GM12878 (cell line): ENCODE data around the gene MINDY3. TPM values are rescaled to one million over a fixed set of nuclear protein-coding genes. Genes with fewer than 3 reads are reported as not detected.

Experiments used
- ATAC-seq: fragments of 200-7000 bp; cut with Tn5 transposase; 3 replicates; pipeline ENCODE4 v1.9.1; 2020; ENCODE audit warnings: mild to moderate bottlenecking, moderate library complexity
- BruUV-seq: library from RNA; stranded (reverse); fragments of 400-500 nt; replicated peaks from 2 replicates; lab custom pipeline; 2021; lab: Mats Ljungman, UMichigan
- CTCF ChIA-PET: fragments of 300-600 bp; sonication (Branson Sonifier 250); formaldehyde crosslinking; extraction: SDS; loops from one replicate; lab custom pipeline; 2021; ENCODE audit warnings: inconsistent platforms; lab: Yijun Ruan, JAX
- POLR2A ChIA-PET: fragments of 350-600 bp; formaldehyde crosslinking; extraction: SDS; loops from one replicate; lab custom pipeline; 2021; ENCODE audit warnings: inconsistent platforms; lab: Charles Lee
- RAD21 ChIA-PET: fragments of 300-600 bp; sonication (Branson Sonifier 250); formaldehyde crosslinking; loops from one replicate; lab custom pipeline; 2023; ENCODE audit warnings: antibody characterized with exemption; ENCODE audit not compliant: unreplicated experiment; lab: Charles Lee
- SMC1A ChIA-PET: fragments of 300-600 bp; sonication (Branson Sonifier 250); formaldehyde crosslinking; loops from one replicate; lab custom pipeline; 2023; ENCODE audit not compliant: unreplicated experiment, uncharacterized antibody; lab: Charles Lee
- DNase-seq: peaks from one replicate; pipeline ENCODE4 v3.0.0-alpha.2; 2011; ENCODE audit warnings: low read depth, low spot score
- FAIRE-seq: peaks from 3 replicates; lab custom pipeline; 2011; peaks lifted over from hg19 to GRCh38; lab: Jason Lieb, UNC
- H2AFZ ChIP-seq: 2 replicates; pipeline ENCODE4 v1.6.0; 2011; ENCODE audit warnings: low read depth, low read length, control low read depth; ENCODE audit not compliant: control insufficient read depth
- H3K27ac ChIP-seq: 2 replicates; pipeline ENCODE4 v1.5.1; 2011; ENCODE audit warnings: control low read depth; ENCODE audit not compliant: control insufficient read depth, insufficient read depth
- H3K27me3 ChIP-seq, 2 experiments: replicated peaks in 1 of 2; 2 replicates each; pipeline versions ENCODE4 v1.6.0 to v1.6.1; 2011; ENCODE audit warnings: low read length in 1 of 2; ENCODE audit not compliant: control insufficient read depth in 2 of 2, insufficient read depth in 2 of 2
- H3K36me3 ChIP-seq, 2 experiments: 2 replicates each; pipeline ENCODE4 v1.5.1; 2011; ENCODE audit warnings: low read length in 1 of 2; ENCODE audit not compliant: control insufficient read depth in 2 of 2, insufficient read depth in 2 of 2
- H3K4me1 ChIP-seq: 2 replicates; pipeline ENCODE4 v1.6.1; 2011; ENCODE audit warnings: mild to moderate bottlenecking, low read length, moderate library complexity, mixed read lengths; ENCODE audit not compliant: control insufficient read depth, insufficient read depth
- H3K4me2 ChIP-seq: 2 replicates; pipeline ENCODE4 v1.6.0; 2011; ENCODE audit warnings: control low read depth; ENCODE audit not compliant: control insufficient read depth, insufficient read depth
- H3K4me3 ChIP-seq: fragments of 200-600 bp; sonication (generic); 2 replicates; pipeline ENCODE4 v1.5.1; 2016
- H3K79me2 ChIP-seq: 2 replicates; pipeline ENCODE4 v1.6.0; 2011; ENCODE audit warnings: low read length; ENCODE audit not compliant: control insufficient read depth, insufficient read depth
- H3K9ac ChIP-seq: 2 replicates; pipeline ENCODE4 v1.8.0; 2011; ENCODE audit warnings: low read length, control low read depth, mixed read lengths; ENCODE audit not compliant: control insufficient read depth, insufficient read depth
- H3K9me3 ChIP-seq: replicated peaks from 3 replicates; pipeline ENCODE4 v1.5.1; 2011; ENCODE audit warnings: mild to moderate bottlenecking, low read length; ENCODE audit not compliant: control insufficient read depth, insufficient read depth
- H4K20me1 ChIP-seq: 2 replicates; pipeline ENCODE4 v1.6.0; 2011; ENCODE audit not compliant: control insufficient read depth, insufficient read depth
- CHD2 ChIP-seq: IDR thresholded peaks from 2 replicates; pipeline ENCODE4 v1.6.1; 2011; ENCODE audit warnings: low read depth, low read length, improper control_type of control experiment, borderline replicate concordance
- EP300 ChIP-seq, 2 experiments: fragments of 150-350 bp in 1 of 2; IDR thresholded peaks; 2 replicates each; pipeline ENCODE4 v1.6.1; 2011 to 2012; ENCODE audit warnings: low read depth in 2 of 2, low read length in 2 of 2, borderline replicate concordance in 1 of 2, improper control_type of control experiment in 1 of 2, inconsistent platforms in 1 of 2; ENCODE audit not compliant: control insufficient read depth in 1 of 2
- IKZF2 ChIP-seq, 2 experiments: fragments of 450-650 bp; IDR thresholded peaks; 2 replicates each; pipeline ENCODE4 v1.6.1; 2017; ENCODE audit warnings: mild to moderate bottlenecking in 2 of 2, moderate library complexity in 2 of 2
- JUND ChIP-seq: IDR thresholded peaks from 2 replicates; pipeline ENCODE4 v1.6.1; 2012; ENCODE audit warnings: low read depth, mild to moderate bottlenecking, low read length, improper control_type of control experiment, moderate library complexity
- LARP7 ChIP-seq: fragments of 450-650 bp; IDR thresholded peaks from 2 replicates; pipeline ENCODE4 v1.6.1; 2017; ENCODE audit warnings: mild to moderate bottlenecking
- NFXL1 ChIP-seq: fragments of 450-650 bp; IDR thresholded peaks from 2 replicates; pipeline ENCODE4 v1.6.1; 2017; ENCODE audit warnings: antibody characterized with exemption, mild to moderate bottlenecking, borderline replicate concordance
- RELA ChIP-seq: fragments of 450-650 bp; IDR thresholded peaks from 2 replicates; pipeline ENCODE4 v1.8.0; 2014; ENCODE audit warnings: borderline replicate concordance; ENCODE audit not compliant: partially characterized antibody
- SIN3A ChIP-seq: IDR thresholded peaks from 2 replicates; pipeline ENCODE4 v1.6.1; 2012; ENCODE audit warnings: low read depth, low read length, improper control_type of control experiment
- SIX5 ChIP-seq: IDR thresholded peaks from 2 replicates; pipeline ENCODE4 v1.6.1; 2011; ENCODE audit warnings: mild to moderate bottlenecking, low read depth, low read length, moderate library complexity; ENCODE audit not compliant: severe bottlenecking
- SMAD1 ChIP-seq: fragments of 450-650 bp; IDR thresholded peaks from 2 replicates; pipeline ENCODE4 v1.6.1; 2018; ENCODE audit warnings: mild to moderate bottlenecking, low read depth; ENCODE audit not compliant: partially characterized antibody
- SRF ChIP-seq, 2 experiments: IDR thresholded peaks; 2 replicates each; pipeline ENCODE4 v1.6.1; 2011; ENCODE audit warnings: low read depth in 2 of 2, low read length in 2 of 2, mild to moderate bottlenecking in 1 of 2, moderate library complexity in 1 of 2
- SUPT20H ChIP-seq: IDR thresholded peaks from 2 replicates; pipeline ENCODE4 v1.6.1; 2011; ENCODE audit warnings: low read depth, mild to moderate bottlenecking, low read length, moderate library complexity, borderline replicate concordance; ENCODE audit not compliant: control insufficient read depth
- SUZ12 ChIP-seq: fragments of 200-600 bp; sonication (generic); IDR thresholded peaks from one replicate; pipeline ENCODE4 v1.6.1; 2018; ENCODE audit warnings: antibody characterized with exemption, mild to moderate bottlenecking; ENCODE audit not compliant: unreplicated experiment
- YBX1 ChIP-seq: fragments of 450-650 bp; IDR thresholded peaks from 2 replicates; pipeline ENCODE4 v1.6.1; 2016; ENCODE audit warnings: antibody characterized with exemption
- WGBS: methylation state at CpG from one replicate; pipeline ENCODE4 v1.1.6; 2016; ENCODE audit warnings: low lambda C conversion rate; ENCODE audit not compliant: insufficient replicate concordance, insufficient coverage; ENCODE audit errors: missing lambda C conversion rate; 5-methylcytosine and 5-hydroxymethylcytosine counted together
- in situ Hi-C: fragments of 300-500 bp; cut with MboI; formaldehyde crosslinking; loops from 9 replicates; pipeline ENCODE4 v1.14.3; 2018; ENCODE audit warnings: mixed read lengths
- intact Hi-C: fragments of 100-400 bp; cut with micrococcal nuclease; formaldehyde crosslinking; loops from one replicate; pipeline ENCODE4 v1.14.2; 2022; ENCODE audit not compliant: unreplicated experiment
- polyA plus RNA-seq, 11 experiments: library from polyadenylated mRNA; depleted of rRNA in 4 of 11; unstranded in 6 of 11; stranded (reverse) in 5 of 11; fragments of >200 nt; fragmentation: Nextera tagmentation in 4 of 11; fragmentation: Illumina TruSeq in 1 of 11; extraction: Ambion mirVana in 4 of 11; extraction: Trizol in 1 of 11; gene quantifications; 1 replicate in 1 of 11; 2 replicates in 10 of 11; pipeline versions ENCODE4 v1.2.1 to v1.2.3, GENCODE V29; 2011 to 2016; ENCODE audit warnings: inconsistent platforms in 2 of 11, missing spikeins in 2 of 11, low read depth in 1 of 11
- total RNA-seq, 4 experiments: library from RNA; depleted of rRNA in 3 of 4; stranded (reverse); fragments of >200 nt in 3 of 4; fragmentation: Illumina TruSeq in 1 of 4; extraction: Trizol in 1 of 4; gene quantifications; 2 replicates each; pipeline versions ENCODE4 v1.2.1 to v1.2.3, GENCODE V29; 2013 to 2021
- TF ChIP-seq, protein P1 (sequence below): IDR thresholded peaks from 2 replicates; pipeline ENCODE4 v1.6.1; 2011; ENCODE audit warnings: mild to moderate bottlenecking, low read depth, low read length, moderate library complexity; ENCODE audit not compliant: insufficient replicate concordance
- TF ChIP-seq, protein P2 (sequence below): fragments of 450-650 bp; IDR thresholded peaks from 2 replicates; pipeline ENCODE4 v1.6.1; 2014; ENCODE audit warnings: mild to moderate bottlenecking
- TF ChIP-seq, protein P3 (sequence below): fragments of 450-650 bp; IDR thresholded peaks from 2 replicates; pipeline ENCODE4 v1.6.1; 2016; ENCODE audit warnings: mild to moderate bottlenecking

MINDY3 gene
- total and polyA plus RNA-seq, 10 of the 15 experiments (the other 5 are each of a cell fraction or from before 2014, with no cell fraction given): 12.0 to 23.6 (median 15.7) TPM

DNA sequence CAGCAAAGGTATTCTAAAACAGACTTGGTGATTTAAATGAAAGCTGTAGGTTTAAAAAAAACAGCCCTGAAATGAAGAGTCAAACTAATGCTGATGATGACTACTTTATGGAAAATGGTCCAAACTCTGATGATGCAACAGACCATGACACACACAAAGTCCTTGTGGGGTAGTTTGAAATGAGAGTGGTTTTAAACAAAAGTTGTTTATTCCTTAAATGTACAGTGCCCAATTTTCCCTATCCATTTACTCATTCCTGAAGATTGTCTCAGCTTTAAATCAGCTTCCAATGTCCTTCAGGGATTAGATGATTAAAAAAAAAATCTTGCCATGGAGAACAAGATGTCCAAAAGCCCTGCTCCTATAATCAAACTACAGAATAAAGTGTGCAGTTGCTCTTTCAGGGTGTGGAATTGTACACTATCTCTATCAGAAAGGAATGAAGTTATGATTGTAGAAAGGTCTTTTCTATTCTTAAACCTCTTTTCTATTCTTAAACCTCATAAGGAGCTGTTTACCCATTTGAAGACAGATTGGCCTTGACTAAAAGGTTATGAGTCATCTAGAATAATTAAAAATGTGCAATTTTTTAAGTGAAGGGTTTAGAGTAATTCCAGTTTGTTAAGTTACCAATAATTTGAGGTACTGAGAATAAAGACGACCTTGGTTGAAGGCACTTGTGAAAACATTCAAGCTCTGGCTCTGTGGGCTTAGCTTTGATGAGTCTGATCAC, 70.3 kb downstream of the MINDY3 start:
- POLR2A ChIA-PET: no interaction called here
- H3K9me3 ChIP-seq: no peaks in the 10 kb centered on the region

More for the DNA sequence above, 70.3 kb downstream of the MINDY3 start:
- FAIRE-seq: no peak
- SMC1A ChIA-PET: interaction anchor here (1.0 kb wide), 1 partner anchor 13 kb away, joined by 3 read pairs; no protein-coding TSS in a partner anchor
- H3K4me3 ChIP-seq: no peak overlapping the region
- intact Hi-C loops (no loop called here), in situ Hi-C loops (no loop called here)
- H3K27ac ChIP-seq: no peak overlapping the region
- no peaks in the 10 kb centered on the region for H3K27me3 ChIP-seq
- H4K20me1 ChIP-seq: no peaks in the 10 kb centered on the region
- DNase-seq: no peak
- peaks cover 5 to 6% of the 10 kb centered on the region in 2 experiments; a peak in 3 of 4 replicates for H3K36me3 ChIP-seq
- no peak overlapping the region for H3K9ac ChIP-seq
- WGBS: 100% methylated on average over 1 of the region's 1 CpG
- CTCF ChIA-PET: interaction anchor here (0.6 to 1.1 kb wide), 4 partner anchors 11 to 359 kb away, joined by 3 to 5 read pairs (median 4); no protein-coding TSS in a partner anchor
- no peaks in the 10 kb centered on the region for H3K4me1 ChIP-seq
- H3K79me2 ChIP-seq: no peaks in the 10 kb centered on the region
- TF ChIP-seq, protein P1, sequence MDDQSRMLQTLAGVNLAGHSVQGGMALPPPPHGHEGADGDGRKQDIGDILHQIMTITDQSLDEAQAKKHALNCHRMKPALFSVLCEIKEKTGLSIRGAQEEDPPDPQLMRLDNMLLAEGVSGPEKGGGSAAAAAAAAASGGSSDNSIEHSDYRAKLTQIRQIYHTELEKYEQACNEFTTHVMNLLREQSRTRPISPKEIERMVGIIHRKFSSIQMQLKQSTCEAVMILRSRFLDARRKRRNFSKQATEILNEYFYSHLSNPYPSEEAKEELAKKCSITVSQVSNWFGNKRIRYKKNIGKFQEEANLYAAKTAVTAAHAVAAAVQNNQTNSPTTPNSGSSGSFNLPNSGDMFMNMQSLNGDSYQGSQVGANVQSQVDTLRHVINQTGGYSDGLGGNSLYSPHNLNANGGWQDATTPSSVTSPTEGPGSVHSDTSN: no peak
- TF ChIP-seq SUPT20H (no peak), CHD2 (no peak), JUND (no peak), NFXL1 (no peak), RELA (no peak), YBX1 (no peak), EP300 (IDR thresholded peaks at IDR 0.05; ENCODE audit: borderline replicate concordance in 1 of 2, control insufficient read depth in 1 of 2, low read depth in 2 of 2, low read length in 2 of 2) (no peak), IKZF2 (IDR thresholded peaks at IDR 0.05) (no peak), SMAD1 (no peak), SIN3A (no peak), SRF (IDR thresholded peaks at IDR 0.05; ENCODE audit: low read depth in 2 of 2, low read length in 2 of 2) (no peak), LARP7 (no peak), SIX5 (no peak), SUZ12 (no peak)
- TF ChIP-seq, protein P2, sequence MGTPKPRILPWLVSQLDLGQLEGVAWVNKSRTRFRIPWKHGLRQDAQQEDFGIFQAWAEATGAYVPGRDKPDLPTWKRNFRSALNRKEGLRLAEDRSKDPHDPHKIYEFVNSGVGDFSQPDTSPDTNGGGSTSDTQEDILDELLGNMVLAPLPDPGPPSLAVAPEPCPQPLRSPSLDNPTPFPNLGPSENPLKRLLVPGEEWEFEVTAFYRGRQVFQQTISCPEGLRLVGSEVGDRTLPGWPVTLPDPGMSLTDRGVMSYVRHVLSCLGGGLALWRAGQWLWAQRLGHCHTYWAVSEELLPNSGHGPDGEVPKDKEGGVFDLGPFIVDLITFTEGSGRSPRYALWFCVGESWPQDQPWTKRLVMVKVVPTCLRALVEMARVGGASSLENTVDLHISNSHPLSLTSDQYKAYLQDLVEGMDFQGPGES: no peak
- TF ChIP-seq, protein P3, sequence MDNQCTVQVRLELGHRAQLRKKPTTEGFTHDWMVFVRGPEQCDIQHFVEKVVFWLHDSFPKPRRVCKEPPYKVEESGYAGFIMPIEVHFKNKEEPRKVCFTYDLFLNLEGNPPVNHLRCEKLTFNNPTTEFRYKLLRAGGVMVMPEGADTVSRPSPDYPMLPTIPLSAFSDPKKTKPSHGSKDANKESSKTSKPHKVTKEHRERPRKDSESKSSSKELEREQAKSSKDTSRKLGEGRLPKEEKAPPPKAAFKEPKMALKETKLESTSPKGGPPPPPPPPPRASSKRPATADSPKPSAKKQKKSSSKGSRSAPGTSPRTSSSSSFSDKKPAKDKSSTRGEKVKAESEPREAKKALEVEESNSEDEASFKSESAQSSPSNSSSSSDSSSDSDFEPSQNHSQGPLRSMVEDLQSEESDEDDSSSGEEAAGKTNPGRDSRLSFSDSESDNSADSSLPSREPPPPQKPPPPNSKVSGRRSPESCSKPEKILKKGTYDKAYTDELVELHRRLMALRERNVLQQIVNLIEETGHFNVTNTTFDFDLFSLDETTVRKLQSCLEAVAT: no peak
- ATAC-seq: no peak
- no peak overlapping the region for H3K4me2 ChIP-seq
- RAD21 ChIA-PET: no interaction called here
- no TSS peak for BruUV-seq
- H2AFZ ChIP-seq: no peak overlapping the region
